WERI-Rb-1 (cell line): ENCODE results near the gene FABP6.
"Not testable (repeated sequence)": the region's sequence is repeated elsewhere in the genome, so short reads cannot be mapped to it uniquely, and the experiment has no call there.

Experiments
- DNase-seq: peaks from one replicate; pipeline ENCODE4 v3.0.0-alpha.2; 2020
- H3K27ac ChIP-seq: fragments of 250-450 bp; sonication (Bioruptor Pico); 2 replicates; pipeline ENCODE4 v1.5.1; 2020; ENCODE audit warnings: mild to moderate bottlenecking, moderate library complexity
- H3K27me3 ChIP-seq: fragments of 250-450 bp; sonication (Bioruptor Pico); 2 replicates; pipeline ENCODE4 v1.5.1; 2021; ENCODE audit warnings: mild to moderate bottlenecking, low read depth, moderate library complexity; ENCODE audit not compliant: insufficient read depth, severe bottlenecking
- H3K36me3 ChIP-seq: fragments of 250-450 bp; sonication (Bioruptor Pico); 2 replicates; pipeline ENCODE4 v1.5.1; 2020; ENCODE audit warnings: mild to moderate bottlenecking, moderate library complexity
- H3K4me3 ChIP-seq: 2 replicates; pipeline ENCODE4 v1.5.1; 2011; ENCODE audit warnings: low read depth, mild to moderate bottlenecking, control low read depth, low read length
- H3K9me3 ChIP-seq: fragments of 250-450 bp; sonication (Bioruptor Pico); 2 replicates; pipeline ENCODE4 v1.5.1; 2021; ENCODE audit warnings: mild to moderate bottlenecking, moderate library complexity; ENCODE audit not compliant: severe bottlenecking
- CTCF ChIP-seq: IDR thresholded peaks from 2 replicates; pipeline ENCODE4 v1.5.1; 2011; ENCODE audit warnings: low read depth, mild to moderate bottlenecking, control low read depth, inconsistent platforms, low read length

FABP6 gene

DNA sequence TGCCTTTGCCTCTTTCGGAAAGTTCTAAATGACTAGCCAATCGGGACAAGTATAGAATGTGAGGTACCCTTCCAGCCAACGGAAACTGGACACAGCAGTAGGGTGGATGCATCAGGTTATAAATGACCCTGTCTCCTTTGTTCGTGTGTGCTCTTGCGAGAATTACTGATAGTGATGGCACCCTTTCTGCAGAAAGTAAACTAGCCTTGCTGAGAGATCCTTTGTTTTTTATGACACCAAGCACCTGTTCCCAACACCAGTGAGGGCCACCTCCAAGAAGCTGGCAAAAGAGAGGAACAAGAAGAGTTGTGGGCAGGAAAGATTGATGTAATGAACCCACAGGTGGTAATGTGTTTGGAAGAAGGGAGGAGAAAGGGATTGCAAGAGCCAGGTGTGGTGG is 42.8 kb upstream of the FABP6 start:
- Histone ChIP-seq H3K27ac (no peak overlapping the region), H3K36me3 (no peaks in the 10 kb centered on the region), H3K4me3 (no peak overlapping the region), H3K9me3 (peaks cover 9% of the 10 kb centered on the region), H3K27me3 (no peaks in the 10 kb centered on the region)
- DNase-seq: no peak
- TF ChIP-seq CTCF: no peak

DNA sequence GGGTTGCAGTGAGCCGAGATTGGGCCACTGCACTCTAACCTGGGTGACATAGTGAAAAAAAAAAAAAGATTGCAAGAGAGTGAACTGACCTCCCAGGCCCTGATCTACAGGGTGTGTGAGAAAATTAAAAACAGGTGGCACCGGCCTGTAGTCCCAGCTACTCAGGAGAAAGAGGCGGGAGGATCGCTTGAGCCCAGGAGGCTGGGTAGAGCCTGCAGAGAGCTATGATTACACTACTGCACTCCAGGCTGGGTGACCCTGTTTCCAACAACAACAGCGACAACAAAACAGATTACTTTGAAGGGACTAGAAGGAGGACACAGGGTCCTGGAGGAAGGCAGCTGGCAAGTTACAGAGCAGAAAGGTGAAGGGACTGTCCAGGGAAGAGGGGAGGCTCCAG is 42.2 kb upstream of the FABP6 start:
- Histone ChIP-seq H3K36me3 (no peaks in the 10 kb centered on the region), H3K27ac (no peak overlapping the region), H3K9me3 (peaks cover 9% of the 10 kb centered on the region), H3K27me3 (no peaks in the 10 kb centered on the region), H3K4me3 (no peak overlapping the region)
- DNase-seq: no peak
- TF ChIP-seq CTCF: no peak

- H3K27ac ChIP-seq: peak overlapping the region; percentile 94
- peaks cover 9% of the 10 kb centered on the region for H3K9me3 ChIP-seq
- no peaks in the 10 kb centered on the region for H3K36me3 ChIP-seq
- peak overlapping the region; percentile 46 for H3K4me3 ChIP-seq
- no peak for TF ChIP-seq CTCF
- peak; percentile 94 for DNase-seq
- no peaks in the 10 kb centered on the region for H3K27me3 ChIP-seq
These were observed 40.9 kb upstream of the FABP6 start for GRCh38 chr5:160188141-160189015.

GRCh38 chr5:160192424-160192823 is 36.9 kb upstream of the FABP6 start:
- no peak overlapping the region for H3K4me3 ChIP-seq
- DNase-seq: no peak
- H3K9me3 ChIP-seq: no peaks in the 10 kb centered on the region
- no peak overlapping the region for H3K27ac ChIP-seq
- no peaks in the 10 kb centered on the region for H3K36me3 ChIP-seq
- TF ChIP-seq CTCF: no peak
- H3K27me3 ChIP-seq: no peaks in the 10 kb centered on the region

DNA sequence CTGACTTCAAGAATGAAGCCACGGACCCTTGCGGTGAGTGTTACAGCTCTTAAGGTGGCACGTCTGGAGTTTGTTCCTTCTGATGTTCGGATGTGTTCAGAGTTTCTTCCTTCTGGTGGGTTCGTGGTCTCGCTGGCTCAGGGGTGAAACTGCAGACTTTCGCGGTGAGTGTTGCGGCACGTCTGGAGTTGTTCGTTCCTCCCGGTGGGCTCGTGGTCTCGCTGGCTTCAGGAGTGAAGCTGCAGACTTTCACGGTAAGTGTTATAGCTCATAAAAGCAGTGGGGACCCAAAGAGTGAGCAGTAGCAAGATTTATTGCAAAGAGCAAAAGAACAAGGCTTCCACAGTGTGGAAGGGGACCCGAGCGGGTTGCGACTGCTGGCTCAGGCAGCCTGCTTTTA is 36.2 kb upstream of the FABP6 start:
- not testable (repeated sequence) for DNase-seq, H3K9me3 ChIP-seq

GRCh38 chr5:160193790-160194189 is 35.5 kb upstream of the FABP6 start:
- not testable (repeated sequence) for H3K27ac ChIP-seq, H3K9me3 ChIP-seq, H3K27me3 ChIP-seq, H3K4me3 ChIP-seq, DNase-seq, H3K36me3 ChIP-seq

More for the DNA sequence above, 36.2 kb upstream of the FABP6 start:
- H3K4me3 ChIP-seq, H3K36me3 ChIP-seq, H3K27me3 ChIP-seq, H3K27ac ChIP-seq: not testable (repeated sequence)
